Measurements from ENCODE around the gene DES. TPM values are rescaled to one million over a fixed set of nuclear protein-coding genes. Genes with fewer than 3 reads are reported as not detected.

The DES gene
- total and polyA plus RNA-seq, 2 of the 13 experiments (the other 11 are each of a cell fraction or from before 2014, with no cell fraction given) = not detected

GRCh38 chr2:219443016-219443696, 25.0 kb downstream of the DES start (continued):
- no peak for TF ChIP-seq WIZ (CRISPR knock-in tag; IDR thresholded peaks at IDR 0.05)

- WGBS (ENCODE audit: low lambda C conversion rate) = 2% methylated on average over 3 of the region's 3 CpGs
- CTCF ChIA-PET (ENCODE audit: low intra/inter-chr PET ratio, low total read pairs) = no interaction called here
- H3K9ac ChIP-seq (ENCODE audit: insufficient read depth, low read depth, low read length) = no peak overlapping the region
These were observed 25.5 kb downstream of the DES start for GRCh38 chr2:219443697-219444023.

More at GRCh38 chr2:219443697-219444023, 25.5 kb downstream of the DES start:
- in situ Hi-C loops (cut with HindIII; ENCODE audit: extremely low pct_ligation_motif_present, low pct_unique_long_range_greater_than_20kb) = no loop called here
- ATAC-seq (no peak), FAIRE-seq (no peak), DNase-seq (ENCODE audit: low spot score) (no peak)
- Histone ChIP-seq H4K20me1 (ENCODE audit: insufficient read depth, low read length) (peaks cover 4% of the 10 kb centered on the region; the same call in 1 of the 2 replicates), H2AFZ (ENCODE audit: low read length) (no peak overlapping the region), H3K27ac (ENCODE audit: extremely low read length, insufficient read depth, low read length) (no peak overlapping the region), H3K4me1 (ENCODE audit: insufficient read depth, low read length) (no peaks in the 10 kb centered on the region), H3K27me3 (ENCODE audit: control insufficient read depth in 1 of 2, insufficient read depth in 2 of 2, low read length in 2 of 2) (peaks cover 46 to 95% of the 10 kb centered on the region in 2 experiments), H3K4me2 (ENCODE audit: low read depth, low read length) (no peak overlapping the region), H3K36me3 (replicated peaks in 1 of 2; ENCODE audit: control insufficient read depth in 1 of 2, insufficient read depth in 2 of 2, low read length in 2 of 2) (no peaks in the 10 kb centered on the region), H3K9me3 (ENCODE audit: low read length) (no peaks in the 10 kb centered on the region), H3K79me2 (ENCODE audit: insufficient read depth, low read length) (no peaks in the 10 kb centered on the region), H3K4me3 (replicated peaks in 1 of 3; ENCODE audit: insufficient read depth in 1 of 3, low read depth in 2 of 3, low read length in 3 of 3) (no peak overlapping the region)
- no peak for TF ChIP-seq IKZF1 (IDR thresholded peaks at IDR 0.05)
- TF ChIP-seq ZNF431 (CRISPR knock-in tag; IDR thresholded peaks at IDR 0.05; ENCODE audit: borderline replicate concordance, low read depth) = no peak
- TF ChIP-seq TFDP1 (CRISPR knock-in tag; IDR thresholded peaks at IDR 0.05; ENCODE audit: borderline replicate concordance) = no peak
- no peak for TF ChIP-seq ELF3 (CRISPR knock-in tag; IDR thresholded peaks at IDR 0.05)
- TF ChIP-seq KMT2A (CRISPR knock-in tag; IDR thresholded peaks at IDR 0.05) = no peak
- TF ChIP-seq KLF13 (CRISPR knock-in tag; IDR thresholded peaks at IDR 0.05) = no peak
- TF ChIP-seq JUN (CRISPR knock-in tag; IDR thresholded peaks at IDR 0.05) = no peak
- no peak for TF ChIP-seq FIP1L1 (IDR thresholded peaks at IDR 0.05; ENCODE audit: borderline replicate concordance, insufficient read depth, low read depth, low read length)
- no TSS peak for BruUV-seq (replicated peaks)
- POLR2A ChIA-PET = no interaction called here
- intact Hi-C loops (cut with micrococcal nuclease; ENCODE audit: unreplicated experiment) = no loop called here

Data from HepG2 (cell line).